GM18526 (cell line): ENCODE measurements around the gene AK4.

Source experiments
- POLR2A ChIP-seq: IDR thresholded peaks from 3 replicates; pipeline ENCODE4 v1.6.1; 2011; ENCODE audit not compliant: insufficient read length; ENCODE audit errors: extremely low read depth

The AK4 gene

GRCh38 chr1:65167586-65168242 lies 19.7 kb downstream of the AK4 start:
- TF ChIP-seq POLR2A = no peak

- no peak for TF ChIP-seq POLR2A
These were observed 20.9 kb downstream of the AK4 start for GRCh38 chr1:65168867-65169266.

GRCh38 chr1:65170511-65171142 lies 22.6 kb downstream of the AK4 start:
- TF ChIP-seq POLR2A = no peak

- TF ChIP-seq POLR2A = no peak
These were observed 25.1 kb downstream of the AK4 start for GRCh38 chr1:65172936-65173690.

- TF ChIP-seq POLR2A = no peak
These were observed 26.6 kb downstream of the AK4 start for GRCh38 chr1:65174585-65174984.

- TF ChIP-seq POLR2A = no peak
These were observed 27.4 kb downstream of the AK4 start for GRCh38 chr1:65175171-65176055.

- TF ChIP-seq POLR2A = no peak
These were observed 28.1 kb downstream of the AK4 start for GRCh38 chr1:65176056-65176450.

GRCh38 chr1:65176591-65176990 lies 28.6 kb downstream of the AK4 start:
- no peak for TF ChIP-seq POLR2A

- TF ChIP-seq POLR2A = no peak
These were observed 29.5 kb downstream of the AK4 start for GRCh38 chr1:65177457-65177856.

GRCh38 chr1:65178235-65178634 lies 30.2 kb downstream of the AK4 start:
- no peak for TF ChIP-seq POLR2A

GRCh38 chr1:65179148-65179547 lies 31.1 kb downstream of the AK4 start:
- no peak for TF ChIP-seq POLR2A

- no peak for TF ChIP-seq POLR2A
These were observed 33.0 kb downstream of the AK4 start for GRCh38 chr1:65180977-65181376.

- no peak for TF ChIP-seq POLR2A
These were observed 34.8 kb downstream of the AK4 start for GRCh38 chr1:65182658-65183268.

GRCh38 chr1:65189576-65190115 lies 41.6 kb downstream of the AK4 start:
- no peak for TF ChIP-seq POLR2A

GRCh38 chr1:65190229-65190628 lies 42.2 kb downstream of the AK4 start:
- TF ChIP-seq POLR2A = no peak
